Stimulated activated CD4-positive, alpha-beta T cell treated with anti-CD3 and anti-CD28 coated beads, Interleukin-2, amount 100 ng/mL, for 4 hours (primary cell): ENCODE results near the gene DACH1.

Experiments
- DNase-seq: peaks from one replicate; pipeline ENCODE4 v3.0.0-alpha.2; 2020; ENCODE audit warnings: low read depth

Gene DACH1

GRCh38 chr13:71583581-71583980, 283.4 kb downstream of the DACH1 start:
- DNase-seq: no peak

- no peak for DNase-seq
Observed at GRCh38 chr13:71580614-71581013, 286.4 kb downstream of the DACH1 start.

GRCh38 chr13:71578048-71578447, 289.0 kb downstream of the DACH1 start:
- DNase-seq: no peak

GRCh38 chr13:71577127-71577526, 289.9 kb downstream of the DACH1 start:
- DNase-seq: no peak

GRCh38 chr13:71576571-71576970, 290.4 kb downstream of the DACH1 start:
- no peak for DNase-seq

GRCh38 chr13:71546881-71547280, 320.1 kb downstream of the DACH1 start:
- DNase-seq: no peak

- no peak for DNase-seq
Observed at GRCh38 chr13:71540098-71540497, 326.9 kb downstream of the DACH1 start.

GRCh38 chr13:71536201-71536600, 330.8 kb downstream of the DACH1 start:
- DNase-seq: no peak

- no peak for DNase-seq
Observed at GRCh38 chr13:71524613-71525304, 342.2 kb downstream of the DACH1 start.

GRCh38 chr13:71524245-71524612, 342.8 kb downstream of the DACH1 start:
- DNase-seq: no peak

GRCh38 chr13:71522941-71523526, 344.0 kb downstream of the DACH1 start:
- no peak for DNase-seq

- DNase-seq: no peak
Observed at GRCh38 chr13:71517004-71517403, 350.0 kb downstream of the DACH1 start.

GRCh38 chr13:71516521-71516920, 350.5 kb downstream of the DACH1 start:
- no peak for DNase-seq

GRCh38 chr13:71515744-71516038, 351.3 kb downstream of the DACH1 start:
- DNase-seq: no peak

- DNase-seq: no peak
Observed at GRCh38 chr13:71514900-71515743, 351.9 kb downstream of the DACH1 start.

- DNase-seq: no peak
Observed at GRCh38 chr13:71513411-71514033, 353.5 kb downstream of the DACH1 start.

- no peak for DNase-seq
Observed at GRCh38 chr13:71503781-71504180, 363.2 kb downstream of the DACH1 start.

GRCh38 chr13:71499944-71500514, 367.0 kb downstream of the DACH1 start:
- no peak for DNase-seq

- no peak for DNase-seq
Observed at GRCh38 chr13:71499235-71499634, 367.8 kb downstream of the DACH1 start.

- DNase-seq: no peak
Observed at GRCh38 chr13:71493189-71493588, 373.8 kb downstream of the DACH1 start.

- DNase-seq: no peak
Observed at GRCh38 chr13:71492346-71492871, 374.6 kb downstream of the DACH1 start.

- no peak for DNase-seq
Observed at GRCh38 chr13:71491010-71491409, 376.0 kb downstream of the DACH1 start.
